Heart left ventricle (tissue), 13 donors: ENCODE measurements around the gene NUDC.

Experiments
- CTCF ChIP-seq, 12 donors: fragments of 200-600 bp; sonication (generic) in 4 of 12; IDR thresholded peaks; one replicate each; pipeline versions ENCODE4 v1.5.0 to v1.8.0; 2018 to 2022; ENCODE audit warnings: antibody characterized with exemption in 12 of 12, mild to moderate bottlenecking in 5 of 12
- POLR2A ChIP-seq, 2 donors: fragments of 450-650 bp; IDR thresholded peaks; one replicate each; pipeline ENCODE4 v1.6.1; 2017; ENCODE audit warnings: antibody characterized with exemption in 2 of 2, mild to moderate bottlenecking in 2 of 2, moderate library complexity in 2 of 2
- donor health status: ischemic (EF 13 %, LVEDD 7.1; RV severe dilation, severe dysfunction).
- donor health status: DM: no; HTN: yes; CAD: no.
- donor health status: DM: no; HTN: no; CAD: no.
- donor health status: ischemic (EF 25% LVEDD 6.9; RV normal size, moderate dysfunction).
- donor health status: ischemic (EF 25% LVEDD 5.7; RV mildly dilated, moderate dysfunction).
- donor health status: ischemic (EF 35%, LVEDD 5.7; RV mildly dilated, moderate dysfunction).
- donor health status: nonischemic (EF 11% LVEDD 7.7; RV severe dilation, severe dysfunction).
- donor health status: DM: yes; HTN: yes; CAD: no.
- donor health status: PGD.
- donor health status: ischemic (EF 29% LVEDD 5.4; RV normal size, mild dysfunction).
- donor health status: nonischemic (EF 23%, LVEDD 6.1; RV moderate dilation, normal function).

- TF ChIP-seq CTCF (IDR thresholded peaks at IDR 0.05), result no peak
- no peak for TF ChIP-seq POLR2A (IDR thresholded peaks at IDR 0.05)
Observed at GRCh38 chr1:26957306-26957705, 35.8 kb downstream of the NUDC start.
